Transverse colon (tissue), 4 donors: ENCODE data around the gene NAA38.

ENCODE experiments used
- CTCF ChIP-seq, 5 experiments: fragments of 200-600 bp in 3 of 5; fragments of 450-650 bp in 2 of 5; sonication (generic) in 3 of 5; IDR thresholded peaks; 1 replicate in 2 of 5; 2 replicates in 3 of 5; pipeline ENCODE4 v1.5.1; 2016 to 2017; ENCODE audit warnings: antibody characterized with exemption in 5 of 5, inconsistent platforms in 3 of 5, mild to moderate bottlenecking in 2 of 5, moderate library complexity in 1 of 5
- POLR2AphosphoS5 ChIP-seq, 3 donors: sonication (generic); formaldehyde crosslinking; IDR thresholded peaks; one replicate each; pipeline ENCODE4 v1.6.1; 2016; ENCODE audit warnings: antibody characterized with exemption in 3 of 3

- no peak for TF ChIP-seq CTCF (IDR thresholded peaks at IDR 0.05)
- TF ChIP-seq POLR2AphosphoS5 (IDR thresholded peaks at IDR 0.05): no peak
These were observed 15.7 kb upstream of the NAA38 start for GRCh38 chr17:7873051-7873450.
